NOMO-1 treated with dmso at 0.1 percent for 144 hours (cell line): ENCODE measurements around the gene CORO1C.
"Not testable (repeated sequence)": the region's sequence is repeated elsewhere in the genome, so short reads cannot be mapped to it uniquely, and the experiment has no call there.

Experiments
- DNase-seq: peaks from one replicate; lab custom pipeline; 2025; ENCODE audit not compliant: unreplicated experiment; lab: John Stamatoyannopoulos, UW

CORO1C gene

DNA sequence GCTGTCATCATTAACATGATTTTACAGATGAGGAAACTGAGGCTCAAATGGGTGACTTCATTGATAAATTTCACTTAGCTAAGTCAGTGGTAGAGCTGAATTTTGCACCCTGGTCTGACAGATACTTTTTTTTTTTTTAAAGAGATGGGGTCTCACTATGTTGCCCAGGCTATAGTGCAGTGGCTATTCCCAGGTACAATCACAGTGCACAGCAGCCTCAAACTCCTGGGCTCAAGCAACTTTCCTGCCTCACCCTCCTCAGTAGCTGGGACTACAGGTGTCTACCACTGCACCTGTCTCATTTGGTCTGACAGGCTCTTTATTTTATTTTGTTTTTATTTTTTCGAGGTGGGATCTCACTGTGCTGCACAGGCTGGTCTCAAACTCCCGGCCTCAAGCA, 24.2 kb upstream of the CORO1C start:
- DNase-seq, result no peak

DNA sequence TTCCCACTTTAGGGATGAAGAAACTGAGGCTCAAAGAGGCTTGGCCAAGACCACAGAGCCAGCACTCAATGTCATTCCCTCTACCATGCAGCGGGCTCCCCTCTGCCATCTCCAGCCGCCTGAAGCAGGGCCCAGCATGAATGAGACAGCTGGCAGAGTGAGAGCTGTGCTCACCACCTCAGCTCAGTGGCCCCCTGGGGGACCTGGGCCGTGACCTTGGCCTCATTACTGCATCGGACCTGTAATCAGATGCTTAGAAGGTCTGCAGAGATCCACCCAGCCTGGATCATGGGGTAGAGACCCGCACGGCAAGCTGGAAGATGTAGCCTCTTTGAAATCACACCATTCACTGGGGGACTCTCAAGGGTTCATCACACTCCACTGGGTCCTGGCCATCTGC, 22.7 kb upstream of the CORO1C start:
- DNase-seq, result no peak

DNA sequence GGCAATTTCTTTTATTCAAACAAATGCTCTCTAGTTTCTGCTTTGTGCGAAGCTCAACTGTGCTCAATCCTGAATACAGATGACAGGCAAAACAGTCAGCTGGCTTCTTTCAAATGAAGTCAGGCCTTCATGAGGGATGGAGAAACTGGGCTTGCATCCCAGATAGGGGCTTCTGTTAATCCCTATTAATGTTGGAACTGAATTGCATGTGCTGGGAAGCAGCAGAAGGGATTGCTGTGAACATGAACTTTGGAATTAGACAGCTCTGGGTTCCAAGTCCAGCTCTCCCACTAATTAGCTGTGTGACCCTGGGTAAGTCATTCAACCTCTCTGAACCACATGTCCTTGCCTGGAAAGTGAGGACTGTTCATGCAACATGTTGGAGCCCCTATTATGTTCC, 21.1 kb upstream of the CORO1C start:
- no peak for DNase-seq

DNA sequence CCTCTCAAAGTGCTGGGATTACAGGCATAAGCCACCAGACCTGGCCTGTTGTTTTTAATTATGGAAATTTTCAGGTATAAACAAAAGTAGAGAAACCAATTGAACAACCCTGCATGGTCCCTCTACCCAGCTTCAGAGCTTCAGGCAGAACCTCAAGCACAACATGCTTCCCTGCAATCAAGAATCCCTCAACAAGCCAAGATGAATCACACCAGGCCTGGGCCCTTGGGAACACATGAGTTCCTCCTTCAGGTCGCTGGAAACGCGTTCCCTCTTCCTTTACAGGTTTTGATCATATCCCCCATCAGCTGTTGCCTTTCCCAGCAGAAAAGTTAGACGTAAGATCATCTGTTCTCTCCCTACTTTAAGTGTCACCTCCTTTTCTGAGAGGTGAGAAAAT, 20.5 kb upstream of the CORO1C start:
- no peak for DNase-seq

DNA sequence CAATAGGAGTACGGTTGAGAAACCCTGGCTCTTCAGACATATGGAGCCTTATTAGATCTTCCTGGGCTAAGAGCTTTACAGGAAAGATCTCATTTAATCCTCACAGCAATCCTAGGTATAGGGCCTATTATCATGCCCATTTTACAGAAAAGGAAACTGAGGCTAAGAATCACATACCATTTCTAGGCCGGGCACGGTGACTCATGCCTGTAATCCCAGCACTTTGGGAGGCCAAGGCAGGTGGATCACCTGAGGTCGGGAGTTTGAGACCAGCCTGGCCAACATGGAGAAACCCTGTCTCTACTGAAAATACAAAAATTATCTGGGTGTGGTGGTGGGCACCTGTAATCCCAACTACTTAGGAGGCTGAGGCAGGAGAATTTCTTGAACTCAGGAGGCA, 19.7 kb upstream of the CORO1C start:
- DNase-seq, result not testable (repeated sequence)

DNA sequence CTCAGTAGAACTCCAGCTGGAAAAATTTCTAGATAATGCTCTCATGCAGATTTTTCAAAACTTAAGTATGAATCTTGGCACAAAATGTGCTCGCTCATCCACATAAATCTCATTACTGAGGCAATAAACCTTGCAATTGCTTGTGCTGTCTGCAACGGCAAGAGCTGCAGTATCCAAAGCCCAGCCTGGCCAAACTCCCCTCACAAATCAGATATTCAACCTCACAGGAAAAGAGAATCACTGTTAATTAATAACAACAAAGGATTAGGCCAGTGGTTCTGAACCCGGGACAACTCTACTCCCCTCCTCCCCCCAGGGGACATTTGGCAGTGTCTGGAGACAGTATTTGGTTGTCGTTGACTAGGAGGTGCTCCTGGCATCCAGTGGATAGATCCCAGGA, 19.2 kb upstream of the CORO1C start:
- DNase-seq, result no peak

DNA sequence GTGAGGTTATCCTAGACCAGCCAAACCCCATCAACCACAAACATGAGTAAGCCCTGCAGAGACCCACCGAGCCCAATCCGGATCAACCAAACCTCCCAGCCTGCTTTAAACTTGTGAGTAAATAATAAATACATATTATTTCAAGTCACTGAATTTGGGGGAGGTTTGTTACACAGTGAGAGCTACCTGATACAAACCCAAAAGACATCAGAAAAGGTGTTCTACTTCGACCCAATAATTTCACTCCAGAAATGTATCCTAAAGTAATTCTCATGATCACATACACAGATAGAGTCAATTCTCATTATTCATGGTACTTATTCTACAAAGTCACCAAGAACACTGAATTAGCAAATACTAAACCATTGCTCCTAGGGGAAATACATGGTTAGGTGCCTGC, 16.2 kb upstream of the CORO1C start:
- DNase-seq, result no peak

DNA sequence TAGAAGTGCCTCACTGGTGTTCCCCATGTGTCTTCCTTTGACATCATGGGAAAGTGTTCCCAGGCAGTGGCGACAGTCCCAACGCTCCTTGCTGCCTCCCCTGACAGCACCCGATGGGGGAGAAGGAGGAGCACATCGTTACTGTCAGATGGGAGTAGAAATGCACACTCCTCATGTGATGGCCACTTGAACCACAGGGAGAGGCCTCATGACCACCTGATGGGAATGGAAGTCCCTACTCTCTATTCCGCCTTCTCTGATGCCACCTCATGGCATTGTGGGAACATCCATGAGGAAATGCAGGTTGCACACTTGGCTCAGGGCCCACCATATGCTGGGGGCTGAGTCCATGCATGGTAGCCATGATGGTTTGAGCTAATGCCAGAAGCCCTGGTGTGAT, 14.3 kb upstream of the CORO1C start:
- no peak for DNase-seq

DNA sequence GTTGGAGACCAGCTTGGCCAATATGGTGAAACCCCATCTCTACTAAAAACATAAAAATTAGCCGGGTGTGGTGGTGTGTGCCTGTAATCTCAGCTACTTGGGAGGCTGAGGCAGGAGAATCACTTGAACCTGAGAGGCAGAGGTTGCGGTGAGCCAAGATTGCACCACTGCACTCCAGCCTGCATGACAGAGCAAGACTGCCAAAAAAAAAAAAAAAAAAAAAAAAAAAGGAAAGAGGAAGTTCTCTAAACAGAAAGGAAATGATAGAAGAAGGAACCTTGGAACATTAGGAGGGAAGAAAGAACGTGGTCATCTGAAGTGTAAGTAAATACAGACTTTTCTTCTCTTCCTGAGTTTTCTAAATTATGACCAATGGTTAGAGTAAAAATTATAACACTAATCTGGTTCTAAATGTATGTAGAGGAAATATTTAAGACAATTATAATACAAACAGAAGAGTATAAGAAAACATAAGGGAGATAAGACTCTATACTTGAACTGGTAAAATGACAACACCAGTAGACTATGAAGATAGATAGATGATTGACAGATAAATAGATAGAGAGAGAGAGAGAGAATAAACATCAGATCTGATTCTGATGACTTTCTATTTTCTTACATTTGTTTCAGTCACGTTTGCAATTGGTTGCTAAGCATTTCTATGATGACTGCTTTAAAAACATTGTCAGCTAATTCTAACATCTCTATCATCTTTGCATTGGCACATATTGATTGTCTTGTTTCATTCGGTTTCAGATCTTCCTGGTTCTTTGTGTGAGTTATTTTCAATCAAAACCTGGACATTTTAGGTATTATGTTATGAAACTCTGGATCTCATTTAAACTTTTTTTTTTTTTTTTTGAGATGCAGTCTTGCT, 12.9 kb upstream of the CORO1C start:
- peak; percentile 66 for DNase-seq

DNA sequence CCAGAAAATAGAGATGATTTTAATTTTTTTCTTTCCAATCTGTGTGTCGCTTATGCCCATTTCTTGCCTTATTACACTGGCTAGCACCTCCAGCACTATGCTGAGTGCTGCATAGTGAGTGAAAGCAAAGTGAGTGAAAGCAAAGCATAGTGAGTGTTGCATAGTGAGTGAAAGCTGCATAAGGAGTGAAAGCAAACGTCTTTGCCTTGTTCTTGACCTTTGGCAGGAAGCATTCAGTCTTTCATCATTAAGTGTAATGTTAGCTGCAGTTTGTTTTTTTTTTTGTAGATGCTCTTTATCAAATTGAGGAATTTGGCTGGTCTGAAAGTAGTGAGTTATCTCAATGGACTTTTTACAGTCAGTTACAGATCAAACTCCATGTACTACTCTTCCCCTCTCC, 6.9 kb upstream of the CORO1C start:
- no peak for DNase-seq

DNA sequence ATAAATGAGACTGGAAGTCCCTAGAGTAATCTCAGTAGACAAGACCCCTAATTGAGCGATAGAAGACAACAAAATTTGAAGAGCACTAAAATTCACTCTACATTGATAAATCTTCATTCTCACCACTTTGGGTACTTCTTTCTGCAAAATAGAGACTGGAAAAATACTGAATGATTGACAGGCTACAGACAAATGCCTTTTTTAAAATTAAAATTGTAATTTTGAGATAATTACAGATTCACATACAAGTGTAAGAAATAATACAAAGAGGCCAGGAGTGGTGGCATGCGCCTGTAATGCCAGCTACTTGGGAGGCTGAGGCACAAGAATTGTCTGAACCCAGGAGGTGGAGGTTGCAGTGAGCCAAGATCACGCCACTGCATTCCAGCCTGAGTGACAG, 4.5 kb upstream of the CORO1C start:
- DNase-seq, result no peak

DNA sequence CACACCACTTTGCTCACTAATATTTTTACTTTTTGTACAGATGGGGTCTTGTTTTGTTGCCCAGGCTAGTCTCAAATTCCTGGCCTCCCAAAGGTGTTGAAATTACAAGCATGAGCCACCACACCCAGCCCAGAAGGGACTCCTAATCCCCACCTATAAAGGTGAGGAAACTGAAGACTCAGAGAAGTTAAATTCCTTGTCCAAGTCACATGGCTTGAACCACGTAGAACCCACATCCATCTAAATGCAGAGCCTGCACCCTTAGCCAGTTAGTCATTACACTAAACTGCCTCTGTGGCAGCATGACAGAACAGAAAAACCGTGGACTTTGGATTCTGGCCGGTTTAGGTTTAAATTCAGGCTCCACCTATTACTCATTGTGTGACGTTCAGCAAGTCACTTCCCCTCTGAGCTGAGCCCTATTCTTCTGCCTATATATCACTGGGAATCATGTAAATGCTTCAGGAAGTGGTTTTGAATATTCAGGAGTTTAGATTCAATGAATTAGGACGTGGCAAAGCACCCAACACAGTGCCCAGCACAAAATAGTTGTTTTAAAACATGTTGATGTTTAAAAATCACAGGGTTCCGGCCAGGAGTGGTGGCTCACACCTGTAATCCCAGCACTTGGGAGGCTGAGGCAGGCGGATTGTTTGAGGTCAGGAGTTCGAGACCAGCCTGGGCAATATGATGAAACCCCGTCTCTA, 3.0 kb upstream of the CORO1C start:
- DNase-seq, result peak; percentile 91

DNA sequence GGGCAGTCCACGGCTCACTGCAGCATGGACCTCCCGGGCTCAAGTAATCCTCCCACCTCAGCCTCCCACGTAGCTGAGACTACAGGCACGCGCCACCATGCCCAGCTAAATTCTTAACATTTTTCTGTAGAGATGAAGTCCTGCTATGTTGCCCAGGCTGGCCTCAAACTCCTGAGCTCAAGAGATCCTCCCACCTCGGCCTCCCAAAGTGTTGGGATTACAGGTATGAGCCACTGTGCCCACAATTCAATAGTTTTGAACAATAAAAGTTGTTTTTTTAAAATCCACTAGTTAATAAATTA, 1.9 kb upstream of the CORO1C start:
- not testable (repeated sequence) for DNase-seq

DNA sequence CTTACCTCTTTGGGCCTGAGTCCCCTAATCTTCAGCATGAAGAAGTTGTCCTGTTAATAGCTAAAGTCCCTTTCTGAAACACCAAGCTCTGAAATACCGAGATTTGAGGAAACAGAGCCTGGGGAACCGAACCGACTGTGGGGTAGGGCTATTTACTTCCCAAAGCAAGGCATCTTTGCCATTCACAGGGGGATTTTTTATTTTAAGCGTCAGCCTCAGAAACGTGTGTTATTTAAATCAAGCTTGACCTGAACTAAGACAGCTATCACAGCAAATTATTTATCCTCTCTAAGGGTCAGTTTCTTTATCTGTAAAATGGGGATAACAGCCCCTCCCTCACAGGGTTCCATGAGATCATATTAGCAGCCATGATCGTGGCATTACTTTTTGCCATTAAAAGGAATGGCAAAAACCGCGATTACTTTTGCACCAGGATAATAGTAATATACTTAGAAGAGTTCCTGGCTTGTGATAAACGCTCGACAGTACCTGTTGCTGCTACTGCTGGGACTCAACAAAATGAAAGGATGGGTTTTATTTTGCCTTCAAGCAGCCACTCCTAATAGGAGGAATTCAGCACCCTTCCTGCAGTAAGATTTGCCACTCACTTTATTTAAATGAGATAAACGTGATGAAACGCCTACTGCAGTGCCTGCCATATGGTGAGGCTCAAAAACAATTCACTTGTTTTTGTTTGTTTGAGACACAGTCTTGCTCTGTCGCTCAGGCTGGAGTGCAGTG, 1.3 kb upstream of the CORO1C start:
- no peak for DNase-seq

DNA sequence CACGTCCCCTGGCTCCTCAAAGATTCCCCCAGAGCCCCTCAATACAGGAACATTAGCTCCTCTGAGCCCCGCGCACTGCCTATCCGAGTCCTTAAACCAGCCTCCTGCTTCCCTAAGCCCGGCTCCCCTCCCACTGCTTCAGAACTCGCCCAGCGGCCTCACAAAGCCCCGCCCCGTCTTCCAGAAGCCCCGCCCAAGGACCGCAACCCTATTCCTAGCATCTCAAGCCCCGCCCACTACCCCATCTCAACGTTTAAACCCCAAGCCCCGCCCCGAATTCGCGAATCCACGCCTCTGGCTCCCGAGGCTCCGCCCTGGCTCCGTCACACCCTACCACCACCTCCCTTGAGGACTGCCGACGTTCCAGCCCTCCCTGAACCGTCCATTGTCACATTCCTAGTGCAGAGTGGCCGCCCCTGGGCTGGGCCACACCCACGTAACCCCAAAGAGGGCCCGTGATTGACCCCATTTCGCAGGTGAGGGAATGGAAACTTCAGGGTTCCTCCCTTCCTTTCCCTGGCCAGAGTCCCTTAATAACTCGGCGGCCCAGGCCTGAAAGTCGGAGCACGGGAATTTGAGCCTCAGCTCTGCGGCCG, 646 bp upstream of the CORO1C start:
- peak; percentile 94 for DNase-seq

DNA sequence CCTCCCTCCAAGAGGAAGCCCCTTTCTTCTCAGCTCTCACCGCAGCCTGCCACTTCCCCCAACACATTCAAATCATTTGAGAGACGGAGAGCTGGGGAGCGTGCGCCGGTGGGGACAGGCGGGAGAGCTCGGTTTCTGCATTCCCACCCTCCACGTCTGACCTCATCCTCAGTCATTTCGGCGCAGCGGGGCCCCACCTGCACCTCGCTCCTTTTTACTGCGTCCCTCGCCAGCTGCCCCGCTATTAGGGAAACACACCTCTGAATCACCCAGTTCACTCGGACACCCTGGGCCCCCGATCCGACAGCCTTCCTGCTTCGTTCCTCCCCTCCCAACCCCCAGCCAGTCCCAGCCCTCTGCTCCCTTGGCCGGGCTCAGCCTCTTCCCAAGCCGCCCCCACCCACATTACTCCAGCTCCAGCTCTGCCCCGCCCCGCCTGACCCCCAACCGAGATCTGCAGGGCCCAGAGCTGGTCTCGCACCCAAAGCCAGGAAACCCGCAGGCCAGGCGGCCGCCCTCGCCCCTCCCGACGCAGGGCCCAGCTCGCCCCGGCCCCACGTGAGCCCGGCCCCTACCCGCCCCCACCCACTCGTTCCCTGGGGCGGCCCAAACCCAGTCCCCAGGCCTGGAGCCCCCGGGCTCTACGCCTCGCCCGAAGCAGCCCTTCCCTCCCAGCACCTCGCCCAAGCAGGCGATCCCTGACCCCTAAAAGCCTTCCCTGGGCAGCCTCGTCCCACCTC, 783 bp downstream of the CORO1C start:
- peak; percentile 71 for DNase-seq

DNA sequence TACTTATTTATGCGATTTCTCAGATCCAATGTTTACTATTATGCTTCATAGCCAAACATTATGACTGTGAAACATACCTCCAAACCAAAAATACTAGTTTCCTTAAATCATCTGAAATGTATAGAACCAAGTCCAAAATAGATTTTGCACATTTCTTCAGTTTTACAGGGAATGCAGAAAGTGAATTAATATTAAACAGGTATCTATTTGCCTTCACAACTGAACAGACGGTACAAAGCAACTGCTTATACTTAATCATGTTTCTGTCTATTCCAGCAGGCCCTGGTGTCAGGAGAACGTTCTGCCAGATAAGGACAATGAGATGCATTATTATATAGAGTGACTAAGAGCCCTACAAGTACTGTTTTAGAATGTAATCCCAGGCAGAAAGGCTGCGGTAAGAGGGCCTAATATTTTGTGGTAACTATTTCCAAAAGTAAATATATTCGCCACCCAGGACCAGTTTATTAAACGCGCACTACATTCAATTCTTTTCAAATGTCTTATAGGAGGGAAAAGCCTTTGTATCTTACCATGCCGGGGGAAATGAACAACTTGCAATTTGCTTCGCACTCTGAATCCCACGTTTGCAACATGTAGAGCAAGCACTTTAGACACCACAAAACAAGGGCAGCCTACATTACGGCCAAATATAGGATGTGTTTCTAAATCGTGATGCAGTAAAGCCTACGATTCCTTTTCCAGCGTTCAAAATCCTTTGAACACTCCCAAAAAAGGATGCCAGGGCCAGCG, 1.5 kb downstream of the CORO1C start:
- DNase-seq, result no peak

DNA sequence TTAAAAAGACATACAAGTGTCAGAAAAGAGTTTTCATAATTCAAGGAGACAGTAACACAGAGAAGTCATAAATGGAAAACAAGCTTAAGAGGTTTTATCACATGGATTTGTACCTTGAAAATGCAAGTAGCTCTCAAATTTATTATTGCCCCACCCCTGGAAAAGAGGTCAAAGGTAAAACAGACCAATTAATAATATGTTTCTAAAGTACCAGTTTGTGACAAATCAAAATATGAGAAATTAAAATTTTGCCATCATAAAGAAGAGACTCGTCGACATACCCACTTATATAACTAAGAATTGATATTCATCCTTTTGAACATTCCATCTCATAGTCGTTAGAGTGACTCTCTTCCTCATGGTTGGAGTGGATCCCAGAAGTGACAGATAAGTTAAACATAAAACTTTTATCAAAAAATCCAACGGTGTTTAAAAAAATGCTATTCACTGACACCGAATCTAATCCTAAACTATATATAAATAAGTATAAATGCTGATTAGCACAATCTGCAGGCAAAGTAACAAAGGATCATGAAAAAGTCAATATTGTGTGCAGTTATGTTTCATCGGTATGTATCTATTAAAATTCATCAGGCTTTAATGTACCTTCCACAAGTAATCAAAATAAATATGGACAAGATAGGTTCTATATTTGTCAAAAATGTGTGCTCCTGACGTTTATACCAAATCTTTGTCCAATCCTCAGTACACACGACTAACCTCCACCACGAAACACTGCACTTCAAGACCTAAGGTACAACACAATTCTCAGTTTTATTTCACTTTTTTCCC, 2.3 kb downstream of the CORO1C start:
- DNase-seq, result no peak
